ENCODE data around the gene KCNQ1.

GRCh38 chr11:2846470-2846869, 401.7 kb downstream of the KCNQ1 start:
- TF ChIP-seq, protein P1, sequence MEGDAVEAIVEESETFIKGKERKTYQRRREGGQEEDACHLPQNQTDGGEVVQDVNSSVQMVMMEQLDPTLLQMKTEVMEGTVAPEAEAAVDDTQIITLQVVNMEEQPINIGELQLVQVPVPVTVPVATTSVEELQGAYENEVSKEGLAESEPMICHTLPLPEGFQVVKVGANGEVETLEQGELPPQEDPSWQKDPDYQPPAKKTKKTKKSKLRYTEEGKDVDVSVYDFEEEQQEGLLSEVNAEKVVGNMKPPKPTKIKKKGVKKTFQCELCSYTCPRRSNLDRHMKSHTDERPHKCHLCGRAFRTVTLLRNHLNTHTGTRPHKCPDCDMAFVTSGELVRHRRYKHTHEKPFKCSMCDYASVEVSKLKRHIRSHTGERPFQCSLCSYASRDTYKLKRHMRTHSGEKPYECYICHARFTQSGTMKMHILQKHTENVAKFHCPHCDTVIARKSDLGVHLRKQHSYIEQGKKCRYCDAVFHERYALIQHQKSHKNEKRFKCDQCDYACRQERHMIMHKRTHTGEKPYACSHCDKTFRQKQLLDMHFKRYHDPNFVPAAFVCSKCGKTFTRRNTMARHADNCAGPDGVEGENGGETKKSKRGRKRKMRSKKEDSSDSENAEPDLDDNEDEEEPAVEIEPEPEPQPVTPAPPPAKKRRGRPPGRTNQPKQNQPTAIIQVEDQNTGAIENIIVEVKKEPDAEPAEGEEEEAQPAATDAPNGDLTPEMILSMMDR (IDR thresholded peaks at IDR 0.05; ENCODE audit: borderline replicate concordance, extremely low read depth, low read length, poor library complexity, severe bottlenecking), result no peak
- no peak for TF ChIP-seq EZH2 (IDR thresholded peaks at IDR 0.05; ENCODE audit: borderline replicate concordance, low read depth, low read length, severe bottlenecking)
